Ectodermal cell (in vitro differentiated cells): ENCODE results near the gene TRPC4.

ENCODE experiments used
- H3K27ac ChIP-seq: 2 replicates; pipeline ENCODE4 v1.7.0; 2013; ENCODE audit warnings: mild to moderate bottlenecking, low read depth, low read length; ENCODE audit not compliant: insufficient read depth, poor library complexity, severe bottlenecking
- H3K27me3 ChIP-seq: 2 replicates; pipeline ENCODE4 v1.7.0; 2013; ENCODE audit warnings: mild to moderate bottlenecking, low read length; ENCODE audit not compliant: insufficient read depth, control insufficient read depth, poor library complexity, severe bottlenecking
- H3K36me3 ChIP-seq: one replicate; pipeline ENCODE4 v1.7.0; 2013; ENCODE audit warnings: low read length; ENCODE audit not compliant: control insufficient read depth, insufficient read depth
- H3K4me1 ChIP-seq: one replicate; pipeline ENCODE4 v1.7.0; 2013; ENCODE audit warnings: low read length; ENCODE audit not compliant: control insufficient read depth, insufficient read depth
- H3K4me3 ChIP-seq: 2 replicates; pipeline ENCODE4 v1.7.0; 2013; ENCODE audit warnings: low read depth, low read length, control low read depth; ENCODE audit not compliant: insufficient read depth
- H3K9me3 ChIP-seq: 2 replicates; pipeline ENCODE4 v1.7.0; 2013; ENCODE audit warnings: mild to moderate bottlenecking, low read length, moderate library complexity; ENCODE audit not compliant: control insufficient read depth
- WGBS, 2 experiments: methylation state at CpG; one replicate each; pipeline ENCODE4 v1.1.7; 2013; ENCODE audit warnings: missing lambda C conversion rate in 2 of 2; 5-methylcytosine and 5-hydroxymethylcytosine counted together

TRPC4 gene

GRCh38 chr13:37679043-37679442 is 190.5 kb downstream of the TRPC4 start:
- H3K27ac ChIP-seq = no peak overlapping the region
- WGBS, 2 experiments = 92 to 96% methylated on average over 1 to 2 of the region's 2 CpGs

DNA sequence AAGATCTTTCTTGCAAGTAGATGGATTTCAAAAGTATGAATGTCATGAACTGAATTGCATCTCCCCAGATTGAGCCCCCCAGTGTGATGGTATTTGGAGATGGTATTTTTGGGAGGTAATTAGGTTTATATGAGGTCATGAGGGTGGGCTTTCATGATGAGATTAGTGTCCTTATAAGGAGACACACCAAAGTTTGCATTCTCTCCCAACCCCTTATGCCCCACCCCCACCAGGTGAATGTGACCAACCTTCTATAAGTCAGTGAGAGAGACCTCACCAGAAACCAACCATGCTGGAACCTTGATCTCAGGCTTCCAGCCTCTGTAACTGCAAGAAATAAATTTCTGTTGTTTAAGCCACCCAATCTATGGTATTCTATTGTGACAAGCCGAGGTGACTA is 199.7 kb downstream of the TRPC4 start:
- 94 to 100% methylated on average over 1 of the region's 1 CpG for WGBS, 2 experiments
- Histone ChIP-seq H3K4me1 (no peaks in the 10 kb centered on the region), H3K36me3 (no peaks in the 10 kb centered on the region), H3K27me3 (no peaks in the 10 kb centered on the region), H3K4me3 (no peak overlapping the region), H3K27ac (no peak overlapping the region), H3K9me3 (no peaks in the 10 kb centered on the region)

More at GRCh38 chr13:37679043-37679442, 190.5 kb downstream of the TRPC4 start:
- no peaks in the 10 kb centered on the region for H3K27me3 ChIP-seq
- no peaks in the 10 kb centered on the region for H3K36me3 ChIP-seq
- no peaks in the 10 kb centered on the region for H3K9me3 ChIP-seq
- H3K4me1 ChIP-seq = no peaks in the 10 kb centered on the region
- no peak overlapping the region for H3K4me3 ChIP-seq

- no peaks in the 10 kb centered on the region for H3K4me1 ChIP-seq
- H3K4me3 ChIP-seq = no peak overlapping the region
- H3K27me3 ChIP-seq = no peaks in the 10 kb centered on the region
- 91 to 95% methylated on average over 3 of the region's 3 CpGs for WGBS, 2 experiments
- H3K36me3 ChIP-seq = no peaks in the 10 kb centered on the region
- no peaks in the 10 kb centered on the region for H3K9me3 ChIP-seq
- no peak overlapping the region for H3K27ac ChIP-seq
These were observed 201.9 kb downstream of the TRPC4 start for GRCh38 chr13:37667702-37668101.

GRCh38 chr13:37666036-37666435 is 203.5 kb downstream of the TRPC4 start:
- Histone ChIP-seq H3K4me1 (no peaks in the 10 kb centered on the region), H3K27ac (no peak overlapping the region)

DNA sequence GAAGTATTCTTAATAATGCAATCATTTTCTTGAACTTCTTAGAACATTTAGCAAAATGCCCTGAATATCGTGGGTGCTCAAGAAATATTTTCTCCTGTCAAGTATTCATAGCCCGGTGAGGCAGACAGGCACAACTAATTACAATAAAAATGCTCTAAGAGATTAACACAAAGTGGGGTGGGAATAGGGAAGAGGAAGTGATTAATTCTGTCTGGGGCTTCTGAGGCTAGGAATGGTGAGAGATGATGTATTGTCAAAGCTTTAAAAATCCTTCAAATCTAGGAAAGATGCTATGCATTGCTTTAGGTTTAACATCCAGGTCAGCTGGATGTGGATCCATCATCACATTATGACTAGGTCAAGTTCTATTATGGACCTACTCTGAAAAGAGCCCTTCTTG is 204.2 kb downstream of the TRPC4 start:
- no peak overlapping the region for H3K27ac ChIP-seq
- H3K4me1 ChIP-seq = no peaks in the 10 kb centered on the region
- H3K4me3 ChIP-seq = no peak overlapping the region
- H3K36me3 ChIP-seq = no peaks in the 10 kb centered on the region
- no peaks in the 10 kb centered on the region for H3K27me3 ChIP-seq
- 80 to 83% methylated on average over 2 of the region's 2 CpGs for whole genome bisulfite sequencing, 2 experiments
- no peaks in the 10 kb centered on the region for H3K9me3 ChIP-seq

More at GRCh38 chr13:37666036-37666435, 203.5 kb downstream of the TRPC4 start:
- Histone ChIP-seq H3K27me3 (no peaks in the 10 kb centered on the region), H3K36me3 (no peaks in the 10 kb centered on the region), H3K9me3 (no peaks in the 10 kb centered on the region), H3K4me3 (no peak overlapping the region)
- WGBS, 2 experiments = 70 to 88% methylated on average over 1 of the region's 2 CpGs

GRCh38 chr13:37663724-37664123 is 205.8 kb downstream of the TRPC4 start:
- Histone ChIP-seq H3K27me3 (no peaks in the 10 kb centered on the region), H3K27ac (no peak overlapping the region), H3K36me3 (no peaks in the 10 kb centered on the region), H3K4me1 (no peaks in the 10 kb centered on the region), H3K9me3 (no peaks in the 10 kb centered on the region), H3K4me3 (no peak overlapping the region)
- WGBS, 2 experiments = 92 to 96% methylated on average over 2 of the region's 4 CpGs

- H3K27ac ChIP-seq = no peak overlapping the region
- H3K4me1 ChIP-seq = no peaks in the 10 kb centered on the region
- no peak overlapping the region for H3K4me3 ChIP-seq
- WGBS, 2 experiments = 89 to 96% methylated on average over 3 of the region's 3 CpGs
- H3K36me3 ChIP-seq = no peaks in the 10 kb centered on the region
- no peaks in the 10 kb centered on the region for H3K27me3 ChIP-seq
- H3K9me3 ChIP-seq = no peaks in the 10 kb centered on the region
These were observed 206.9 kb downstream of the TRPC4 start for GRCh38 chr13:37662624-37663023.

- Histone ChIP-seq H3K9me3 (no peaks in the 10 kb centered on the region), H3K4me3 (no peak overlapping the region), H3K27ac (no peak overlapping the region), H3K4me1 (no peaks in the 10 kb centered on the region), H3K27me3 (no peaks in the 10 kb centered on the region), H3K36me3 (no peaks in the 10 kb centered on the region)
- WGBS, 2 experiments = no CpG with 5 or more reads among the region's 1 CpG
These were observed 211.6 kb downstream of the TRPC4 start for GRCh38 chr13:37657956-37658355.

DNA sequence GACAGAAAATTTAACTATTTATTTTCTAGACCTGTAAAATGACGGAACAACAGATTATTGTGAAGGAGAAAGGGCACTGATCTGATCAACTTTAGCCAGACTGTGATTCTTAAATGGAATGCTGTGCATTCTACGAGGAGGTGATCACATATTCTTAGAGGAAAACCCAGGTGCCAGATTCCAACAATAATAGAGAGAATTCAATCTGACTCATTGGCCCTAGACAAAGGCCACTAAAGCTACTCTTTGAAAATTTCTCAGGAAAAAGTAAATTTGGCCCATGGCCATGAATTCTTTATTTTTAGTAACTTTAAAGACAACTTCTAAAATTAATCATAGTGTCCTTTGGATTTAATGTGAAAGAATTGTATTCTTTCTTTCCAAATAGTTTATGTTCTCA is 212.4 kb downstream of the TRPC4 start:
- H3K27ac ChIP-seq = no peak overlapping the region
- WGBS, 2 experiments = 94 to 100% methylated on average over 2 of the region's 2 CpGs
- no peaks in the 10 kb centered on the region for H3K27me3 ChIP-seq
- no peaks in the 10 kb centered on the region for H3K9me3 ChIP-seq
- H3K36me3 ChIP-seq = no peaks in the 10 kb centered on the region
- H3K4me3 ChIP-seq = no peak overlapping the region
- H3K4me1 ChIP-seq = no peaks in the 10 kb centered on the region

- no peak overlapping the region for H3K4me3 ChIP-seq
- 85 to 86% methylated on average over 5 of the region's 7 CpGs for WGBS, 2 experiments
- H3K27ac ChIP-seq = no peak overlapping the region
- no peaks in the 10 kb centered on the region for H3K27me3 ChIP-seq
- H3K36me3 ChIP-seq = no peaks in the 10 kb centered on the region
- H3K9me3 ChIP-seq = no peaks in the 10 kb centered on the region
- H3K4me1 ChIP-seq = no peaks in the 10 kb centered on the region
These were observed 213.2 kb downstream of the TRPC4 start for GRCh38 chr13:37656247-37656940.
